Measurements from ENCODE around the gene TST.

- TF ChIP-seq CTCF (IDR thresholded peaks at IDR 0.05; ENCODE audit: insufficient read depth, low read length) (no peak), POLR2AphosphoS5 (IDR thresholded peaks at IDR 0.05; ENCODE audit: low read depth) (no peak), REST (IDR thresholded peaks at IDR 0.05; ENCODE audit: insufficient replicate concordance, low read depth) (no peak), GABPA (IDR thresholded peaks at IDR 0.05; ENCODE audit: low read depth) (no peak), SPI1 (IDR thresholded peaks at IDR 0.05; ENCODE audit: borderline replicate concordance, low read depth) (no peak)
Observed at GRCh38 chr22:37028692-37029674, 9.7 kb upstream of the TST start.
